NOMO-1 treated with dmso at 0.1 percent for 144 hours (cell line): Measurements from ENCODE around the gene HDAC10.

Source experiments
- DNase-seq: peaks from one replicate; lab custom pipeline; 2025; ENCODE audit not compliant: unreplicated experiment; lab: John Stamatoyannopoulos, UW

Gene HDAC10, protein sequence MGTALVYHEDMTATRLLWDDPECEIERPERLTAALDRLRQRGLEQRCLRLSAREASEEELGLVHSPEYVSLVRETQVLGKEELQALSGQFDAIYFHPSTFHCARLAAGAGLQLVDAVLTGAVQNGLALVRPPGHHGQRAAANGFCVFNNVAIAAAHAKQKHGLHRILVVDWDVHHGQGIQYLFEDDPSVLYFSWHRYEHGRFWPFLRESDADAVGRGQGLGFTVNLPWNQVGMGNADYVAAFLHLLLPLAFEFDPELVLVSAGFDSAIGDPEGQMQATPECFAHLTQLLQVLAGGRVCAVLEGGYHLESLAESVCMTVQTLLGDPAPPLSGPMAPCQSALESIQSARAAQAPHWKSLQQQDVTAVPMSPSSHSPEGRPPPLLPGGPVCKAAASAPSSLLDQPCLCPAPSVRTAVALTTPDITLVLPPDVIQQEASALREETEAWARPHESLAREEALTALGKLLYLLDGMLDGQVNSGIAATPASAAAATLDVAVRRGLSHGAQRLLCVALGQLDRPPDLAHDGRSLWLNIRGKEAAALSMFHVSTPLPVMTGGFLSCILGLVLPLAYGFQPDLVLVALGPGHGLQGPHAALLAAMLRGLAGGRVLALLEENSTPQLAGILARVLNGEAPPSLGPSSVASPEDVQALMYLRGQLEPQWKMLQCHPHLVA

DNA sequence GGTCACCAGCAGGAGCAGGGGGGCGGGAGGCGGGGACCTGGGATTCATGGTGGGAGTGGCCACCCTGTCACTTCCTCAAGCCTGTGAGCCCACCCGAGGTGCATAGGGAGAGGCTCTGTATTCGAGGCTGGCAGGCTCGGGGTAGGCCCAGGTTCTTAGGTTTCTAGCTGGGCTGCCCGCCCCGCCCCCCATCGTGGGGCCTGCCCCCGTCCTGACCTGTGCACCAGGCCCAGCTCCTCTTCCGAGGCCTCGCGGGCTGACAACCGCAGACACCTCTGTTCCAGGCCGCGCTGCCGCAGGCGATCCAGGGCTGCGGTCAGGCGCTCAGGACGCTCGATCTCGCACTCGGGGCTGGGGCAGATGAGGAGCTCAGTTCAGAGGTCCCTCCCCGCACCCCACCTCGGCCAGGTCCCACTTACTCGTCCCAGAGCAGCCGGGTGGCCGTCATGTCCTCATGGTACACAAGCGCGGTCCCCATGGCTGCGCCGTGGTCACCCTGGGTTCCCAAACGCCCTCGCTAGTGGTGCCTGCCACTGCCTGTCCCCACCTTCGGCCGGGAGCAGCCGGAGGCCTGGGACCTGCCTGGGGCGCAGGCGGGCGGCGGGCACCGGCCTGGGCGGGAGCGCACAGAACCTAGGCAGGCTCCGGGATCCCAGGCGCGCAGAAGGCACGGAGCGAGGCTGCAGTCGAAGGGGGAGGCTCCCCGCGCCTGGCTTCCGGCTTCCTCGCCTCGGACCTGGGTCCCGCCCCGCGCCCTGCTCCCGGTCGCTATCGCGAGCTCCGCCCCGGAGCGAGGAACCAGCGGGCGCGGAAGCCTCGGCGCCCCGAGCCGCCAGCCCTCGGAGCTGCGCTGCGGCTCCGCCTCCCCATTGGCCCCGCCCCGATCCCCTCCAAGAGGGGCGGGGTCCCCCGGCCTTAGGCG is at the start of gene HDAC10:
HDAC10 (minus strand) TSS at position 711 of the 922 bp plus-strand sequence; CDS start at position 478, 233 bp downstream.
- peak; percentile 65 for DNase-seq

DNA sequence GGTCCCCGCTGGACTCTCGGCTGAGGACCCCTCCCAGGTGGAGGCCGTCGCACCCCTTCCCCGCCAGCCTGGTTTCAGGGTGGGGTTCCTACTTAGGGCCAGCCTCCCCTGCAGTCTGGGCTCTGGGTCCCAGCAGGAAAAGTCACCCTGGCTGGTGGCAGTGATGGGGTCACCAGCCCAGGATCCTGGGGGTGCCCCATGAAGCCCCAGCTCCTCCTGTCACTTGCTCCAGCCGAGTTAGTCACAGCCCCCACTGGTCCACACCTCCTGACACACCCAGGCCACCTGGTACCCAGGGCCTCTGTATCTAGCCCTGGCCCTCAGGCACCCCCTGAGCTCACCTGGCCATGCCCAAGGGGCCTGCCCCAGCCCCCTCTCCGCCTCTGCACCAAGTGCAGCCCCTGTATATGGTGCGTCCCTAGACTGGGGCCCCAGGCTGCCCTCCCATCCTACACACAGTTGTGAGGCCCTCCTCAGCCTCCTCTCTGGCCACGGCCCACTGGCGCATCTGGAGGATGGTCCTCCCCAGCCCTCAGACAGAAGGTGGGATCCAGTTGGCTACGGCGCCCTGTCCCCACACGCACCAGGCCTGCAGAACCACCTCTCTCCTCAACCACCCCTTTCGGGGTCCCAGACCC is 49.7 kb upstream of the HDAC10 start:
- no peak for DNase-seq

DNA sequence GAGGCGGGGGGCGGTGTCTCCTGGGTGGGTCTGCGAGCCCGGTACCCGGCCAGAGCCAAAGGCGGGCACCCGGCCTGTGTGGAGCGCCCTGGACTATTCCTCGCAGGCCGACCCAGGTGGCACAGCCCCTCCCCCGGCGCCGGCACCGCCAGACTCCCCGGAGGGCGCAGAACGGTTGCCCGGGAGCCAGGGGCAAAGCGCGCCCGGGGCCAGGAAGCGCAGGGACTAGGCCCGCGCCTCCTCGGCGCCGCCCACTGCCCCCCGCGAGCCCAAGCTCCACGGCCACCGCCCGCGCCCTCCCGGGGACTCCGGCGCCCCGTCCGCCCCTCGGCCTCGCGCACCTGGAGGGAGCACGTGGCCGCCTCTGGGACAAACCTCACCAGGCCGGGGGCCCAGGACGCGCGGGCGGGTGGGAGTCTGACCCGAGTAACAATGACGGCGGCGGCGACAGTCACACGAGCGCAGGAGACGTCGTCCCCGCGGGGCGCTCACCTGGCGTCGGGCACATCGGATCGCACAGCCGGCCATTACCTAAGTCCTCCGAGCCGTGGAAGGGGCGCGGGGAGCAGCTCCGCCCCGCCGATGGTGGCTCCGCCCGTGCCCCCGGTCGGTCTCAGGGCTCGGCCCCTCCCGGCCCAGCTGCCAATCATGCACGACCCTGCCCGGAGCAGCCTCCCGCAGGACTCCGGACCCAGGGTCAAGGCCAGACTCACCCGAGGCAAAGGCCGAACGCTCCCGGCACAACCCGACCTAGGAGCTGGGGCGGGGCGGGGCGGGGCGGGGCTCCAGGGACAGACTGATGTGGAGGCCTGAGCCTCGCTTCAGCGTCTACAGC is 48.9 kb upstream of the HDAC10 start:
- DNase-seq: no peak

DNA sequence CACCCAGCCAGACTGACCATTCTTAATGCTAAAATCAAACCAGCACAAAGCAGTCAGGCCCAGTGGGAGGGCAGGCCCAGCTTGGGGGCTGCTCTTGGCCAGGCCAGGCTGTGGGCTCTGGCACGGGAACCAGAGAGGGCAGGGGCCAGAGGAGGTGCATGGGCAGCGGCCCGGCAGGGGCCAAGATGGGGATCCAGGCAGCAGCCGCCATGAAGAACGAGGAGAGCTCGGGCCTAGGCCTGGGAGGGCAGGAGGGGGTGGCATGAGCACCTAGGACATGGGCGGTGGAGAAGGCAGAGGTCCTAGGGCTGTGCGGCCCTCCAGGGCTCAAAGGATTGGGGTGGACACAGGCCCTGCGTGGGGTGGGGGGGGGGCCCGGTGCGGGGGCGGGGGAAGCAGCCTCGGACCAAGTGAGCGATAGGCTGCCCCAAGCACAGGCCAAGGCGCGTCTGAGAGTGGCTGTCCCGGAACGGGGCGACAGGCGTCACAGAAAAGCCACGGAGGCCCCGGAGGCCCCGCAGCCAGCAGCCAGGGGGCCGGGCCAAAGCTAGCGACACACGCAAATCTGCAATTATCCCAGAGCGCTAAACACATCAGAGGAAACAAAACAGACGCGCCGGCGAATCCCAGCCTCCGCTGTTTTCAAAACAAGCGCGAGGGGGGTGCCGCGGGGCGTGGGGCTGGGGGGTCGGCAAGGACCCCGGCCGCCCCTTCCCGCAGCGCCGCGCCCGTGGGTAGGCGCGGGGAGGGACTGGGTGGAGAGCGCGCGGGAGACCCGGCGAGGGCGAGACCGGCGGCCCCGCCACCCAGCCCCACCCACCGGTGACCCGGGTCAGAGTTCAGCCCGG is 48.1 kb upstream of the HDAC10 start:
- DNase-seq: no peak

DNA sequence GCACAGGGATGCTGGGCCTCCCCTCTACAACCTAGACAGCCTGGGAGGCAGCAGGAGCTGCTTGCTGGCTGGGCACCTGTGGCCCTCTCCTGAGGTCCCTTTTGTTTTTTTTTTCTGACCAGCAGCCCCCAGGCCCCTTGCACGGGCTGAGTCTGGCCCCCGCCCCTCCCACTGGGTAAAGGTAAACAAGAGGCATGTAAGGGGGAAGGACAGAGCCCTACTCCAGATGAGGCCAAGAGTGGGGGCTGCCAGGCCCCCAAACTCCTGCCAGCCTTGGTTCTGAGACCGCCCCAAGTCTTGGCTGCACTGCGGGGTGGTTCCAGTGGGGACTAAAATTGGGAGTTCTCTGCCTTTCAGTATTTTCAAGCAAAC is 47.2 kb upstream of the HDAC10 start:
- no peak for DNase-seq

DNA sequence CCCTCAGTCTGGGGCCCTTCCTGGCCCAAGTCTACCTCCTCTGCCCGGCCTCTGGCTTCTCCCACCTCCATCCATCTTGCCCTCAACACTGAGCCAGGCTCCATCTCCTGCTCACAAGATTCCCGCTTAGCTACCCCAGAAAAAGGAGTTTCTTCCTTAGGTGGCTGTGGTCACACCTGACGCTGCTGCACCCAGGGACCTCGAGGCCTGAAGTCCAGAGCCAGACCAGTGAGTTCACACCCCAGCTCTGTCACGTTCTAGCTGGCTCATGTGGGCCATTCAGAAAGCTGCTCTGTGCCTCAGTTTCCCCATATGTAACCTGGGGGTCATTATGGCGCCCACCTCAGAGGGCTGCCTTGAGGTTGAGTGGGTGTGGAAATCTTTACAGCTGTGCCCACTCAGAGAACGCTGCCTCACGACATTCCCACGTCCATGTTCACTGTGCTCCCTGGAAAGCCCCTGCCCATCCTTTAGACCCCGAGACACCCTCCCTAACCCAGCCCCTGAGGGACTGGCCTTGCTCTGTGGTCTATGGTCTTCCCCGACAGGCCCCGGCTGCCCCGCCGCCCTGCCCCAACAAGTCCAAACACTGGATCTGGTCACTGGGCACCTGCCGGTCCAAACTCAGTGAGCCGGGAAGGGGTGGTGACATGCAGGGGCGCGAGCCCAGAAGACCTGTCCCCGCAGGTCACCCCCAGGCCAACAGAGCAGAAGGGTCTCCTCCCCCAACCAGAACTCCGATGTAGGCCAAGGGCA is 46.6 kb upstream of the HDAC10 start:
- DNase-seq: no peak

DNA sequence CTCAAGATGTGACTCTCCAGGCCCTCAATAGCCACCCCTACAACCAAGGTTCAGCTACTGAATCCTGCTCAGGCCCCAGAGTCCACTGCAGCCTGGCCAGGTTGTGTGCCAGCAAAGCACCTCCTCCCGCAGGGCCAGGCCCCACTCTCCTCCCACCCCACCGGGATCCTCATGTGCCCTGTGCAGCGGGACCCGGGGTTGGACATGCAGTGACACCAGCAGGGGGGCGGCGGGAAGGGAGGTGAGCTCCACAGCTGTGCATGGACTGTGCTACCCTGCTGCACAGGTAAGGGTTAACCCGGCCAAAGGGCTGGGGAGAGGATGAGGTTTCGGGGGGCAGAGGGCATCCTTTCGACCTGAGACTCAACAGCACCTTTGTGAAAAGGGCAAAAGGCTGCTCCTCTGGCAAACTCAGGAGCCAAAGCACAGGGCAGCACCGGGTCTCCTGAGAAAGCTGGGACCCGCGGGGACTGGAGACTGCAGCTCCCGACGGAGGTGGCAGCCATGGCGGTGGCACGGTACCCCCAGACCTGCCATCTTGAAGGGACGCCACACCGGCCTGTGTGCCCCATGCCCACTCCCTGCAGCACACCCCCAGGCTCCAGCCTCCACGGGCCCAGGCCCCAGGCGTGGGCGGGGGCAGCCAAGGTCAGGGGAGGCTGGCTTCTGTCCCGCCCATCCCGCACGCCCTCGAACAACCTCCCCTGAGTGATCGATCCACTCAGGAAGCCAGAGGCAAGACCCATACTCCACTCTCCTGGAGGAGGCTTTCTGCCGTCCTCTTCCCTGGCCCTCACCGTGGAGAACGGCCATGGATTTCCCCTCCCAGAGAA is 45.8 kb upstream of the HDAC10 start:
- no peak for DNase-seq

DNA sequence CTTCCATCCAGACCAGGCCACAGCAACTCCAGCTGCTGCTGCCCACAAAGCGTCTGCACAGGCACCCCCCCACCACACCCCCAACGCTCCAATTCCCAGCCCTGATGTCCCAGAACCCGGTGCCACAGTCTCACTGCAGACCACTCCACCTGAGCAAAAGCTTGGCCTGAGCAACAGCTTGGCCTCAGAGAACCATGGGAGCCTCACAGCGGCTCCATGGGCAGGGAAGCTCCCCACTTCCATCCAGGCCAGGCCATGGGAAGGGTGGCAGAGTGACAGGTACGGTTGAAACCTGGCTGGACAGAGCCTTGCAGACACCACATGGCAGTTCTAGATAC is 43.2 kb upstream of the HDAC10 start:
- no peak for DNase-seq

DNA sequence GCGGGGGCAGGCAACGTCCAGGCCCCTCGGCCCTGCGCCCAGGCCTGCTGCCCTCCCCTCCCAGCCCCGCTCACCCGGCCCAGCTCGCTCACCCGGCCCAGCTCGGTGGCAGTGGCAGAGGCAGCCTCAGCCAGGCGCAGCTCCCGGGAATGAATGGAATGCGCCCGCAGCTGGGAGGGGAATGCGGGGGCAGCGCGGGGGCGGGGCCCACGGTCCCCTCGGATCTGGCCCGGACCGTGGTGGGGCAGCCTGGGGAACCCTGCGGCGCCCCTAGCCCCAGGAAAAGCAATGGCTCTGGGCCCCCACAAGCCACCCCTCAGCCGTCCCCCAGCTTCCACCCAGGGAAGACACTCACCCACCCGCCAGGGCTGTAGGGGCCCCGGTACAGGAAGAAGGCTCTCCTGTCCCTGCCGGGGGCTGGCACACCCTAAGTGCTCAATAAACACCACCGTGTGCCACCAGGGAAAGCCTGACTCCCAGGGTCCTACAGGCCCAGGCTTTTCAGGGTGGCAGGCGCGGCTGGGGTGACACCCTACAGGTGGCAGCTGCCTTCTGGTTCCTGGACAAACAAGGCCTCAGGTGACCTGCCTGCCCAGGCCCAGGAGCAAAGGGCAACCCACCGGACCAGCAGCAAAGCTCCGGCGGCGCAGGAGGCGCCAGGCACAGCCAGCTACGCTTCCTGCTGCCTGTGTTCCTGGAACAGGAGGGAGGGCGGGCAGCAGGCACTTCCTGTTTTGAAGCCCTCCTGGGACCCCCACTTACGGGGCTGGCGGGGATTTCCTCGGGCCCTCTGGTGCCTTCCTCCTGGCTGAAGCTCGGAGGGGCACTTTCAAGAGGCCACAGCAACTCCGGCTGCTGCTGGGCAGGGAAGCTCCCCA is 42.6 kb upstream of the HDAC10 start:
- no peak for DNase-seq

DNA sequence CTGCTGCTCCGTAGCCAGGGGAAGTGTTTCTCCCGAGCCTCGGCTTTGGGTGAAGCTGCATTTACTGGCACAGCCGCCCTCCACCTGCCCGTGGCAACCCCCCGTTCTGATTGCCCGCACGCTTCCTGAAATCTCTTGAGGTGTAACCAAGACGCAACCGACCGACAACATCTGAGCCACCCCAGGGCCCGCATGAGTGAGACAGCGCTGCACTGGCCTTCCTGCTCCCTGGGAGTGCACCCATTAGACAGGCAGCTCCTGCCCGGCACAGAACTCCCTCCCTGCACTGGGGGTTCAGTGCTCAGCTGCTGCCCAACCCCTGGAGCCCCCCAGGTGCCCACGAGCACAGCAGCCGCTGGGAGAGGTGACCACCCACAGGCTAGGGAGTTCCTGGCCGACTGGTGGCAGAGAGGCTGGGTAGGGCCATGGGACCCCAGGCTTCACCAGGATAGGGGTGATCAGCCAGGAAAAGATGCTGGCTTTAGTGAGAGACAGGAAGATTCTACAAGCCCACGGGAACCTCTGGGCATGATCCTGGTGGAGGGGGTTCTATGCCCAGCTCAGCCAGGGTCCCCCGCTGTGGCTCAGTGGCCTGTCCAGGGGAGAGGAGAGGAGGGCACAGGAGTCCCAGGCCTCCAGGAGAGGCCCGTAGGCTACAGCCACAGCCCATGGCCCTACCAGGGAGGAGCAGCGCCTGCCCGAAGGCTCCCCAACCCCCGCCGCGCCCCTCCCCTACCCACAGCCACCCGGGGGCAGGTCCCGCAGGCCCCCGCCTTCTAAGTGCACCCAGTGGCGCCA is 41.8 kb upstream of the HDAC10 start:
- no peak for DNase-seq

DNA sequence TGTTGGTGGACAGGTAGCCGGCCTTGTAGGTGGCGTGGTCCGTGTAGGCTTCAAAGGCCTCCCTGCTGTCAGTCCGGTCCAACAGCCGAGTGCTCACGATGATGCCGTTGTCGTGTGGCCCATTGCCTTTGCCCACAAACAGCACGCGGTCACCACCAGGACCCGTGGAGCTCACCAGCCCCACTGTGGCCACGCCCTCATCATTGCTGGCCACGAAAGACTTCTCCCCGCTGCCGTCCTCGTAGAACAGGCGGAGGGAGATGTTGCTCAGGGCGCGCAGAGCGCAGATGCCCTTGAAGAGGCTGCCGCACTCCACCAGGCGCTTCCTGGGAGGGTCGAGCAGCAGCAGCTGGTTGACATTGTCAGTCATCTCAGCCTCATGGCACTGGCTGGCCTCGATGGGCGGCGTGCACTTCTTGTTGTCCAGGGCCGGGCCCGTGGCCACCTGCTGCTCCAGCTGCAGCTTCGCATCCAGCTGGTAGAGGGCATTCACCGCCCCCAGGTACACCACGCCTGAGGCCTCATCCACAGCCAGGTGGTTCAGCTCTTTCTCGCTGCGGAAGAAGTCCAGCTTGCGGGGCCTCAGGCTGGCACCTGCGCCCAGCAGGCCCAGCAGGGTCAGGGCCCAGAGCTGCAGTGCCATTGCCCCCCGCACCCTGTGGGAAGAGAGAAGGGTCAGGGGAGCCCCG is 39.0 kb upstream of the HDAC10 start:
- DNase-seq: no peak

DNA sequence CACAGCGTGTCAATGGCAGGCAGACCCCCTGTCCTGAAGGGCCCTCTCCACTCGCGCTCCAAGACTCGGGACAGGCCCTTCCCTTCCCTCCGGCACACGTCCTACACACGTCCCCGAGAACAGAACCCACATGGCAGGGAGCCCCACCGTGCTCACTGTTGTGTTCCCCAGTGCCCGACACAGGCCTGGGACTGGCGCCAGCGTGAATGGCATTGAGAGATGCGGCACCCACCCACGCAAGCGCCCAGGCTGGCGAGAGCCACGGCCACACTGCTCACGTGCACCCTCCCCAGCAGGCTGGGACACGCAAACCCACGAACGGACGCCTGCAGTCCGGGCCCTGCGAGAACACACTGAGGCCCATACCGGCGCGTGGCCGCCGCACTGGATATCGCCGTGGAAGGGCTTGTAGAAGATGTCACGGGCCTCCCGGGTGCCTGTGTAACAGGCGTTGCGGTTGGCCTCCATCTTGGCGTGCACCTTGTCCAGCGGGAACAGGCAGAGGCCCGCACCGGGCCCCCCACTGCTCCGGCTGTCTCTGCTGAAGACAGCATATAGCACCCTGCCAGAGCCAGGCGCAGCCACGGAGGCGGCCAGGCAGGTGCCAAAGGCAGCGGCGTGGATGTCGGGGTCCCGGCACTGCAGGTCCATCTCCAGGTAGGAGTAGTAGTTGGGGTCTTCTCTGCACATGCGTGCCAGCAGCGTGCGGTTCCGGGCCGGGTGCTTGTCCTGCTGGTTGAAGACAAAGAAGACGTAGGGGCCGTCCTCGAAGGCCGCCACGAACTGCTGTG is 38.3 kb upstream of the HDAC10 start:
- DNase-seq: no peak

DNA sequence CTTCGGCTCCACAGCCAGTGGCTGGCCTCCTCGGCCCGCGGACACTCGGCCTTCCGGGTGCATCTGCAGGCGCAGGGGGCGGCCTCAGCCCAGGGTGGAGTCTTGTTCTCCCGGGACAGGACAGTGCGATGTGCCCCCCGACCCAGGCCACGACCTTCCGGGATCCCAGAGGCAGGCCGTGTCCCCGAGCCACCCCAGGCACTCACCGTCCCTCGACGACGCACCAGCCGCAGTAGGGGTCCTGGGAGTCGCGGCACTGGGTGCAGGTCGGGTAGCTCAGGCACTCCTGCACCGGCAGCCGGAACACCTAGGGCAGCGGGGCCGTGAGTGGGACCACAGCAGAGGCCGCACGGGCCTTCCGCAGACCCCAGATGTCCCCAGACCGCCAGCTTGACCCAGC is 36.7 kb upstream of the HDAC10 start:
- no peak for DNase-seq

DNA sequence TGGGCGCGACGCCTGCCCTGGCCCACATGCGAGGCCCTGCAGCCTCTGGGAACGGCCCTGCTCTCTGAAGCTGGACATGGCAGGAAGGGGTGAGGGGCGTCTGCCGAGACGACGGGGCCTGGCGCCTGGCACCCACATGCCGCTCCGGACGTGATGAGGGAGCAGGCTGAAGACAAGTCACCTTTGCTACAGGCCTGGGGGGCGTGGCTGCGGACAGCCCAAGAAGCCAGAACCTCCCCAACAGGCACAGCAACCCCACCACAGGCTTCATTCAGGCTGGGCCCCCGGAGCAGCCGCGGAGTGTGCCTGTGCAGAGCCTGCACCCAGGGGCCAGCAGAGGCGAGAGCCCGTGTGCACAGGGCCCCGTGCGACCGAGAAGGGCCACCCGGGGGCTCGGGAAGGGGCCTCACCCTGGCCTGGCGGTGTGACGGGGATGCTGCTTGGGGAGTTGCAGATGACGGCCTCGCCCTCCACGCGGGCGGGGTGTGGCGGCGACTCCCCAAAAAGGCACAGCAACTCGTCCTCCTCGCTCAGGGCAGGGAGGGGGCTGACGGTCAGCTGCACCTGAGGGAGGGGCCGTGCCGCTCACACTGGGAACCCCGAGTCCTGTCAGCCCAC is 35.7 kb upstream of the HDAC10 start:
- DNase-seq: no peak
